HG02642 (cell line): ENCODE results near the gene CD96.
"Not testable (repeated sequence)": the region's sequence is repeated elsewhere in the genome, so short reads cannot be mapped to it uniquely, and the experiment has no call there.

Experiments used
- ATAC-seq: cut with Tn5 transposase; IDR thresholded peaks from one replicate; pipeline ENCODE4 v1.9.1; 2021; ENCODE audit warnings: mild to moderate bottlenecking; ENCODE audit not compliant: unreplicated experiment, poor library complexity

Gene CD96, protein sequence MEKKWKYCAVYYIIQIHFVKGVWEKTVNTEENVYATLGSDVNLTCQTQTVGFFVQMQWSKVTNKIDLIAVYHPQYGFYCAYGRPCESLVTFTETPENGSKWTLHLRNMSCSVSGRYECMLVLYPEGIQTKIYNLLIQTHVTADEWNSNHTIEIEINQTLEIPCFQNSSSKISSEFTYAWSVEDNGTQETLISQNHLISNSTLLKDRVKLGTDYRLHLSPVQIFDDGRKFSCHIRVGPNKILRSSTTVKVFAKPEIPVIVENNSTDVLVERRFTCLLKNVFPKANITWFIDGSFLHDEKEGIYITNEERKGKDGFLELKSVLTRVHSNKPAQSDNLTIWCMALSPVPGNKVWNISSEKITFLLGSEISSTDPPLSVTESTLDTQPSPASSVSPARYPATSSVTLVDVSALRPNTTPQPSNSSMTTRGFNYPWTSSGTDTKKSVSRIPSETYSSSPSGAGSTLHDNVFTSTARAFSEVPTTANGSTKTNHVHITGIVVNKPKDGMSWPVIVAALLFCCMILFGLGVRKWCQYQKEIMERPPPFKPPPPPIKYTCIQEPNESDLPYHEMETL

DNA sequence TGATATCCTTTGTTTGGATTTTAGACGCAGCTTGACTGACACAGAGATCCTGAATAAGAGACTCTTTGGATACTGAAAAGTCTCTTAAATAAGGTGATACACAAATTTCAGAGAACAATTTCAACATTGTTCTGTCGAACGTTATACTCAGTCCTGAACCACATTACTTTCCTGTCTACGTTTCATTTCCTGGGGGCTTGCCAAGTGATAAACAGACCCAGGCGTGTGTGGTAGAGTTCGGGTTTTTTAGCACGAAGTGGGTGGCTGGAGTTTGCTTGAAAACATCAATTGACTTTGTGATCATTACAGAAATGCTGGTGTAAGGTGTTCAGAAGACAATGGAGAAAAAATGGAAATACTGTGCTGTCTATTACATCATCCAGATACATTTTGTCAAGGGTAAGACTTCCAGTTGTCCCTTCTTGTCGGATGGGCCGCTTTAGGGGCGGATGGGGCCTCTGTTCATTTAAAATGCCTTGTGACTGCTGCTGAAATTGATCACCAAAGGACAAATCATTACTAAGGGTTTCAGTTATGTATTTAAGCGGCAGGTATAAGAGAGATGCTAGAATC, at the start of gene CD96:
Gene CD96, plus strand, starts transcription at position 287 of the 573 bp plus-strand sequence. Its CDS starts 52 bp downstream, at position 339.
- peak; percentile 50 for ATAC-seq

DNA sequence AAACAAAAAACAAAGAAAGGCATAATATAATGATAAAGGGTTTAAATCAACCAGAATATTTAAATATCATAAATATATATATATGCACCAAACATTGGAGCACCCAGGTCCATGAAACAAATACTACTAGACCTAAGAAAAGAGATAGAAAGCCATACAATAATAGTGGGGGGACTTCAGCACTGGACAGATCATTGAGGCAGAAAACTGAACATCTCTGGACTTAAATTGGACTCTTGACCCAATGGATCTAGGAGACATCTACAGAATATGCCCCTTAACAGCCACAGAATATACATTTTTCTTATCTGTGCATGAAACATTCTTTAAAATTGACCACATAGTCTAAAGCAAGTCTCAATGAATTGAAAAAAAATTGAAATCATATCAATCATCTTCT, 48.7 kb upstream of the CD96 start:
- no peak for ATAC-seq

DNA sequence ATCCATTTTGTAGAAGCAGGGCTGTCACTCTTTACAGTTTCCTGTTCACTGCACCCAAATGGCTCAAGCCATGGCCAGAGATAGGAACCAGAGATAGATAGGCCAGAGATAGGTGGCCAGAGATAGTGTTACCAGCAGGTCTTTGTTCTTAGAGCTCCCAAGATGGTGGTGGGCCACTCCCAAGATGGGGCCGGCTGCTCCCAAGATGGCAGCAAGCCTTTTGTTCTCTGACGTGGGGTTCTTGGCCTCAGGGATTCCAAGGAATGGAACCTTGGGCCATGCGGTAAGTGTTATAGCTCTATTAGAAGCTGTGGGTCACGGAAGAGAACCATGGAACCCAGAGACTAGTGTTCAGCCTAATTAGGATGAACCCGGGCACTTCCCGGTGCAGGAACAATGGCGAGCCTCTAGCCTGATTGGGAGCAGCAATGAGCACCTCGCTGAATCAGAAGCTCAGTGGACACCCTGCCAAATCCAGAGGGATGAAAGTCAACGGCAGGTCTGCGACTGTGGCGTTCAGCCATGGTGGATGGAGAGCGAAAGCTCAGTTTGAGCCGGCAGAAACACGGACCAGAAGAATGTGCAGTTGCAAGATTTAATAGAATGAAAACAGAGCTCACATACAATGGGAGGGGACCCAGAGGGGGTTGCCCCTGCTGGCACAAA, 45.0 kb upstream of the CD96 start:
- no peak for ATAC-seq

DNA sequence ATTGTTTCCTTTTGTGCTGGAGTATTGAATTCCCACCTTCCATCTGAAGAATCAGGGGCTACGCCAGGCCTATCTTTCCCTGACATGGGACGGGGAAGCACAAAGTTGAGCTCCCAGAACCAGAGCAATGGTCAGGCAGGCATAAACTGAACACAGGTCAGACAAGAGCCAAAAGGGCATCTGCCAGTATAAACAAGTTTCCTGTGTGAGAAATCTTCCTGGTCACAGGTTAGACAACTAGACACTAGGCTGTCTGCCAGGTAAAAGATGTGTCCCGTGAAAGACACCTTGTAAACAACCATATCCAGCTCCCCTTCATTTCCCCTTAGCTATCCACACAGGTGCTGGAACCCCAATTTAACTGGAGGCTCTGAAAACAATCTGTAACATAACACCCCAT, 44.0 kb upstream of the CD96 start:
- no peak for ATAC-seq

DNA sequence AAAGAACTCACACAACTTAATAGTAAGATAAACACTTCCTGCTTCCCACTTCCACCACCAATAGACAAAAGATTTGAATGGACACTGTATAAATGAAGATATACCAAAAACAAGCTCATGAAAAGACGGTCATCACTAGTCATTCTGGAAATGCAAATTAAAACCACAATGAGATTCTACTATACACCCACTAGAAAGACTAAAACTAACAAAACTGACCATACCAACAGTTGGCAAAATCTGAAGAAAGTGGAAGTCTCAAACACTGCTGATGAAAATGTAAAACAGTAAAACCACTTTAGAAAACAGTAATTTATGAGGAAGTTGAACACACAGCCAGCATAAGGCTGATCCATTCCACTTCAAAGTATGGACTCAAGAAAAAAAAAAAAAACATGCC, 35.6 kb upstream of the CD96 start:
- ATAC-seq, result peak; percentile 81

DNA sequence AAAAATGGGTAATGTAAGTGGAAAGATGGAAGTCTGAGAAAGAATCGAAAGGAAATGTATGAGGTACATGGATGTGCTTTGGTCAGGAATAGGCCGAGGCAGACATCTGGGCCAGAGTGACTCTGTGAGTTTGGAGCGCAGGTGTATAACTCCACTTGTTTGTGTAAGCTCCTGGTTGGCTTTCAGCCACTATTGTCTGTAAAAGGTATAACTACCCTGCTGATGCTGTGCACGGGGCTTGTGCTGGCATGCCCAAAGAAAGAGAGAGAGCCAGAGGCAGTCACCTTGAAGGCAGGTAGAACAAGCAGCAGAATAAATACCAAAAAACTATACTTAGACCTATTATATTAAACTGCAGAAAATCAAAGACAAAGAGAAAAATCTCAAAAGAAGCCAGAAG, 32.7 kb upstream of the CD96 start:
- ATAC-seq, result no peak

DNA sequence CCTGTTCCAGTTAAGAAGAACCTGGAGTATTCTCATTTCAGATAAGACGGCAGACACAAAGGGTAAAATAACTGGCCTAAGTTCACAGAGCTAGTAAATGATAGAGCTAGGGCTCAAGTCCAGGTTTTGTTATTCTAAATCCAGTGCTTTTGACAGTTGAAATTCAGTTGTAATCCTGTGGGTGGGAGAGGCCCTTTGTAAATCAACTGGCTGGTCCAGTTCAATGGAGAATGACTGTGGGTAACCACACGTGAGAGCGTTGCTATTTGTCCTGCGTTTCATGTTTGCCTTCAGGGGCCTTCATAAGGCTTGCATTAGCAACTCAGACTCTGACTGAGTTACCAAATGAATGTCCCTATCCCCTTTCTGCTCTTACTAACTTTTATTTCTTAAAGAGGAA, 24.2 kb upstream of the CD96 start:
- ATAC-seq, result no peak

DNA sequence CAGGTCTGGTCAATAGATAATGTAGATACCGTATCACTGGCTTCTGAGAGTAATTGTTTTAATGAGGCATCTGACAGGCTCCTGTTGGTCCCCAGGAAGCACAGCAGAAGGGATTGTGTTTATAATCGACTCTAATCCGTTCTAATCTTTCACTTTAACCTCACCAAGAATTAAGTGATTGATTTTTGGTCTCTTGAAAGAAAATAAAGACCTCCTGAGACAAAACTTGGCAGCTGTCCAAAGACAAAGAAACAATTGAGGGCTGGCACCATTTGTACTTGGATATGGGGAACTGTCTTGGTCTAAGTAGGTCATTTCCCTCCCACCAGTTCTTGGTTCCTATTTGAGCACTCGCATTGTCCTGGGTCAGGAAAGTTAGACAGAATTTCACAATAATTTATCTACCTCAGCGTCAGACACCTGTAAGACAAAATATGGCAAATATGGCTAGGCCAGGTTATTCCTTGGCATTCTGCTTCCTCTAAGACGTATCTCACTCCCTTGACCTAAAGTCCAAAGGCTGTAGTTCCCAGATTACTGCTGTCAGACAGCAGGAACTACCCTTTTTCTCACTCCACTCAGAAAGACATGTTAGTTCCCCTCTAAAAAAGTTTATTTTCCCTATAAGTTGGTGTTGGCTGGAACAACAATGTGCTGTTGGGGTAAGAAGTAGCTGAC, 22.7 kb upstream of the CD96 start:
- ATAC-seq, result no peak

DNA sequence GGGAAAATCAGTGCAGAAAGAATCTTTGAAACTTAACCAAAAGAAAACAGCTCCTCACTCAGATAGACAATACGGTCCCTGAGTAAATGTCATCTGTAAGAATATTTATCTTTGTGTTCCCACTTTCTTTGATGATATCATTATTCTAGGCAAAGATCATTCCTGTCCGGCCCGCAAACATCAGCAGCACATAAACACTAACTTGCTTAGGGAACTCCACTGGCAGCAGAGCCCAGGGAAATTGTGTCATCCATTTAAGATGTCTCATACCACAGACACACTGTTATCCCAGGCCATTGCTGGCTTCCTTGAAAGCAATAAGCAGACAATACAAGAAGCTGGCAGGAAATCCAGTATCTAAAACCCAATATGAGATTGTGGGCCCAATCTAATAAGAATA, 20.1 kb upstream of the CD96 start:
- ATAC-seq, result no peak

DNA sequence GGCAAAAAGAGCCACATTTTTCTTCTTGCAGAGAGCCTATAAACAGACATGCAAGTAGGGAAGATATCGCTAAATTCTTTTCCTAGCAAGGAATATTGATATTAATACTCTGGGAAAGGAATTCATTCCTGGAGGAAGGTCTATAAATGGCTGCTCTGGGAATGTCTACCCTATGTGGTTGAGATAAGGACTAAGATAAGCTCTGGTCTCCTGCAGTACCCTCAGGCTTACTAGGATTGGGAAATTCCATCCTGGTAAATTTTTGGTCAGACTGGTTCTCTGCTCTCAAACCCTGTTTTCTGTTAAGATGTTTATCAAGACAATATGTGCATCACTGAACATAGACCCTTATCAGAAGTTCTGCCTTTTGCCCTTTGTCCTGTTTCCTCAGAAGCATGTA, 17.5 kb upstream of the CD96 start:
- not testable (repeated sequence) for ATAC-seq

DNA sequence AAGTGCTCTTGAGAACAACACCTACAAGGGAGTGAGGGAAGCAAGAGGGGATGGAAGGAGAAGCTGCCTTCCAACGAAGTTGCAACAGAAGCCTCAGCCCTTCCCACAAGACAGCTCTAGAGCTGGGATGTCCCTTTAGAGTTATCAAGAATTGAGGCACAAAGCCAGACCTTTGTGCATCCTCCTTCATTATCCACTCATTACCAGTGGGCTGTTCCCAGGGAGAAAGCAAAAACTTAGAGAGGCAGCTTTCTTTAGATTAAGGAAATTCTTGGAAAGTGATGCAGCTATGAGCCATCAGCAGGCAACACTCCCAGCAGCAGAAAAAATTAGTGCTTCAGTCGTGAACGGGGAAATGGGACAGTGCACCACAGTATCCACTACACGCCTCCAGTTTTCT, 10.6 kb upstream of the CD96 start:
- ATAC-seq, result no peak

DNA sequence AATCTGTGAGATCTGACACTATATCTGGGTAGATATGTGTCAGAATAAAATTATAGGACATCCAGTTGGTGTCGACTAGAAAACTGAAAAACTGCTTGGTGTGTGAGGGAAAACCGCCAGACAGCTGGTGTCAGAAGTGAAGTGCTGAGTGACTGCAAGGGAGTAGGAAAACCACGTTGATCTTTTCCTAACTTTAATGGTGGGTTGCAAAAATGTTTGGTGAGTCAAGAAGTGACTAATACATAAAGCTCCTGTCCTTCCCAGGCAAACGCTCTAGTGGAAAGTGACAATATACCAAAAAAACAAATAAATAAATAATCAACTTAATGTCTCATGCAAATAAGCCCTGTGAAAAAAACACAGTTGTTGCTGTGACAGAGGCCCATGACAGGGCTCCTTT, 7.3 kb upstream of the CD96 start:
- no peak for ATAC-seq

DNA sequence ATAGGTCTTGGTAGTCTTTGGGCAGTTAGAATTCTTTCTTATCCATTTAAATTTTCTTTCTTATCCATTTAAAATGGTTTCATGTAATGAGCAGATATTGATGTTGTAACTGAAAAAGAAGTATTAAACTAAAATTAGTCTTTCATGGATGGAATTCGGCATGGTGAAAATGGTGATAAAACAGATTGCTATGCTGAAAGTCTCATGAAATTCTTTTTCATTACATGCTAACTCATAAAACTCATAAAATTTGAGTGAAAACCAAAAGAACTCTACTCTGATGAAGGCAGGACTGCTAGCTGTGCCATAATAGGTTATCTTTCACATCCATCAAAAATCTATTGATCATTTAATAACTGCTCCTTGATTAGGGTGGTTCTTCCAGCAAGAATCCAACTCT, 3.9 kb upstream of the CD96 start:
- no peak for ATAC-seq

DNA sequence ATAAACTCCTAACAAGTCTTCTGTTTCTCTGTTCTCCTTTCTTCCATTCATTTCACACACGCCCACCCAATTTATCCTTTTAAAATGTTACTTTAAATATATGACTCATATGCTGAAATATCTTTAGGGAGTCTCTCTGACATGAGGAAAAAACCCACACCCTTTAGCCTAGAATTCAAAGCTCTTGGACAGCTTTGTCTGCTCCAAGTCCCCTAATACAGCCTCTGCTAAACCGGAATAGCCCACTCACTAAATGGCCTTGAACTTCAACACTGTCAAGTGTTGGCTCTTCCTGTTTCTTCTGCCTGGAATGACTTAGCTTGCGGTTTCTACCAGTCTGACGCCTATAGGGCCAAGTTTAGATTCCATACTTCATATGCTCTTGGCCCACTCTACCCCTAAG, 3.3 kb upstream of the CD96 start:
- ATAC-seq, result peak; percentile 43

DNA sequence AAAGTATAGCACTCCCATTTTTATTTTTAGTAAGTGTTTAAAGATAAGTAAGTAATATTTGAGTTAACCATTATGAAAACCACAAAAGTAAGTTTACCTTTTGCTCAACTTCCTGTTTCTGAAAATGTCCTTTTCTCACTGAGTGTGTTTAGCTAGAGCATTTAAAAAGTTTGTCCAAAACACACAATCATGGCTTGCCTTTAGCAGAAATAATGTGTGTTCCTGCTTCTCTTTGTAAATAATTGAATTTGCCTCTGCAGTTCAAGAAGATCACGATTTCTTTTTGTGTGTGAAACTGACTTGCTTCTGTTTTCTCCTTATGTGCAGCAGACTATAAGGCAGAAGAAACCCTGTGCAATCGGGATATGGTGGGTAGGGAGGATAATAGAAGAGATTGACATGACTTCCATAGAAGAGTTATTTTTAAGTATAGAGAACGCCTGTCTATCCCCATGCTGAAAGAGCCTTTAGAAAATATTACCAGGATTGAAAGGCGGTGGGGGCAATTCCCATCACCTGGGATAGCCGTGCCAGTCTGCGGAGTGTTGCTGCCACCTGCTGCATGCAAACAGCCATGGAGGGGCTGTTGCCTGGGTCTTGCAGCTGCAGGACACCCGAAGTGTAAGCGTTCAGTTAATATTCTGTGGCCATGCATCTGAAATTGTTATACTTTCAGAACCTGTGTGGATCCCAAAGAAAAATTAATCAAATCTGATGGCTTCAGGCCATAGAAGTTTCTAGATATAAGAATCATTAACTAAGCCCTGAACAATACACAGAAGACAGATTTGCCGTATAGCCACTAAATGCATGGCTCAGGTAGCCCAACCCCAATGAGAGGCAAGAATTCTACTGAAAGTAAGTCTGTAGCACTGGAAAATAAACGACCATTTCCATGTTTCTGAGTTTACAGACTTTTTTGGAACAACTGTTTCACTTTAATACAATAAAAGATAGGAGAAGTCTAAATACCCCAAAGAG, 2.4 kb upstream of the CD96 start:
- ATAC-seq, result peak; percentile 78

DNA sequence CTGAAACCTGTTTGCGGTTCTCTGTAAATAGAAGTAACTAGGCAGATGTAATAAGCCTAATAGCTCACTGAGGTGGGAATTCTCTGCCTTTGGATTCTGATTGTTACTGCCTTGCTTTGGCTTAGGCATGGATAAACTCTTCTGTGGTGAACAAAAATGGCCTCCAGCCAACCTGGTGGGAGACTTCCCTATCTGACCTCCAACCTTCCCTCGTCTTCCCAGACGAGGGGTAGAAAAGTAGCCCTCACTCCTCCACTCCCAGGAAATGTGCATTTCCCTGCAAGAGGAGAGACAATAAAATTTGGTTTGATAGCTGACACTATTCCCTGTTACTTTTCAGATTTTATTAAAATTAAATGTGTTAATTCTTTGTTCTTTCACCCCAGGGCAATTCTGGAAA, 606 bp upstream of the CD96 start:
- ATAC-seq, result no peak

DNA sequence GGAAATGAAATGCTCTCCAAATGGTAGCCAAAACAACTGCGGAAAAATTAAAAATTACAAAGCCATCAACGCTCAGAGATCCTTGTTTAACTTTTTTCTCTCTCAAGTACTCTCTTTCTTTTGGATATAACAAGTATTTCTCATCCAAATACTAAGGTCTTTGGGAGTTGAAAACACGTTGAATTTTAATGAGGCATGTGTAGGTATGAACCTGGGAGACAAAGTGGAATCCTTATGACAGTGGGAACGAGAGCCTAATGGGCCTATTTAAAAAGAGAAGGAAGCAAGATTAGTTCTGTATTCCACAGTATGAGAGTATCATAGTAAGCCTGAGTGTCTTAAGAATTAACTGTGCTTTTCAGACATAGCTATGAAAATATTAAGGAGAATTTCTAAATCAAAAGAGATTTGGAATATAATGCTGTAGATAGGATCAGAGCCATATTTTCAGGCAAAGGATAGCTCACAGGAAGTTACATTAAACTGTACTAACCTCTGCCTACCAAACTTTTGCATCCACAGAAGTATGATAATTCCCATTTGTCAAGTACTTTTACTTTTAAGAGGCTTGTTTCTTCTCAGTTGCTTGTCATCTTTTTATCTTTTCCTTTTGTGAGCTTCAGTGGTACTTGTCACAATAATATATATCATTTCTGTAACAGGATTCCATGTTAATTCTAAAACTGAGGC, 759 bp downstream of the CD96 start:
- no peak for ATAC-seq

DNA sequence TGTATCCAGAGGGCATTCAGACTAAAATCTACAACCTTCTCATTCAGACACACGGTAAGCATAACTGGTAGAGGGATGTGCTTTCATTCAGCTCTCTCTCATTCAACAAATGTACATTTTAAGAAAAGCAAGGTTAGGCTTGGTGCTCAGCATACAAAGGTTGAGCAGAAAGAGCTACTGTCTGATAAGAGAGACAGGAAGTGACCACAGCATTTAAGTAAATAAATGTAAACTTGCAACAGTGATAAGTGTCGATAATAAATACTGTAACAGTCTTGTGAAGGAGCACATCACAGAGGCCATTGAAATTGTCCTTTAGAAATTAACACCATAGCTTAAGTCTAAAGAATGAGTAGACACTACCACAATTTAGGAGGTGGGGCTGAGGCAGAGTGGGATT, 3.4 kb downstream of the CD96 start:
- no peak for ATAC-seq

DNA sequence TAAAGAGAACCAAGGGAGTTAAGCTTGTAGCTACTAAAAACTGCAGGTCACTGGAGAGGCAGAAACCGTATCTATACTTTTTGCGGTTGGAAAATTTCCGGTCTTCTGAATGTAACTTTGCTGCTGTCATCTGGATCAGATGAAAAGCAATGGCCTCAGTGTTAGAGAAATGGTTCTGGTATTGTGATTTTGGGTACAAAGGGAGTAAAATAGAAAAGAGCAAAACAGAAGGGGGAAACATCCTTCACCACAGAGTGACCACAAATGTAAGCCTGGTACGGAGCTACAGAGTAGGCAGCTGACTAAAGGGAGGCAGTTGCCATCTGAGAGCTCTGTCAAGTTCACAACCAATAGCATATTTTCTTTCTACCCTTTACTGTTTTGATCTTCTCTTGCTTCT, 5.6 kb downstream of the CD96 start:
- ATAC-seq, result peak; percentile 88
